HUES64 (cell line): Measurements from ENCODE around the gene CUTA.
"Not testable (repeated sequence)": the region's sequence is repeated elsewhere in the genome, so short reads cannot be mapped to it uniquely, and the experiment has no call there.

Experiments used
- H3K27ac ChIP-seq: 2 replicates; pipeline ENCODE4 v1.7.0; 2013; ENCODE audit warnings: low read depth, low read length, inconsistent platforms
- H3K27me3 ChIP-seq: 2 replicates; pipeline ENCODE4 v1.6.1; 2013; ENCODE audit warnings: mild to moderate bottlenecking, low read length; ENCODE audit not compliant: insufficient read depth
- H3K36me3 ChIP-seq: 2 replicates; pipeline ENCODE4 v1.6.1; 2013; ENCODE audit warnings: mild to moderate bottlenecking, low read length; ENCODE audit not compliant: insufficient read depth
- H3K4me1 ChIP-seq: 2 replicates; pipeline ENCODE4 v1.6.1; 2013; ENCODE audit warnings: mild to moderate bottlenecking, low read length, moderate library complexity; ENCODE audit not compliant: insufficient read depth
- H3K4me3 ChIP-seq: 2 replicates; pipeline ENCODE4 v1.5.1; 2013; ENCODE audit warnings: mild to moderate bottlenecking, low read length, moderate library complexity
- H3K9ac ChIP-seq: 2 replicates; pipeline ENCODE4 v1.6.1; 2013; ENCODE audit warnings: mild to moderate bottlenecking, low read depth, low read length
- H3K9me3 ChIP-seq: 2 replicates; pipeline ENCODE4 v1.6.1; 2013; ENCODE audit warnings: low read depth, low read length; ENCODE audit not compliant: insufficient read depth
- WGBS: fragments of 150-250, 120-280 bp; methylation state at CpG from one replicate; pipeline ENCODE4 v1.1.7; 2013; ENCODE audit warnings: missing lambda C conversion rate; 5-methylcytosine and 5-hydroxymethylcytosine counted together

The CUTA gene

DNA sequence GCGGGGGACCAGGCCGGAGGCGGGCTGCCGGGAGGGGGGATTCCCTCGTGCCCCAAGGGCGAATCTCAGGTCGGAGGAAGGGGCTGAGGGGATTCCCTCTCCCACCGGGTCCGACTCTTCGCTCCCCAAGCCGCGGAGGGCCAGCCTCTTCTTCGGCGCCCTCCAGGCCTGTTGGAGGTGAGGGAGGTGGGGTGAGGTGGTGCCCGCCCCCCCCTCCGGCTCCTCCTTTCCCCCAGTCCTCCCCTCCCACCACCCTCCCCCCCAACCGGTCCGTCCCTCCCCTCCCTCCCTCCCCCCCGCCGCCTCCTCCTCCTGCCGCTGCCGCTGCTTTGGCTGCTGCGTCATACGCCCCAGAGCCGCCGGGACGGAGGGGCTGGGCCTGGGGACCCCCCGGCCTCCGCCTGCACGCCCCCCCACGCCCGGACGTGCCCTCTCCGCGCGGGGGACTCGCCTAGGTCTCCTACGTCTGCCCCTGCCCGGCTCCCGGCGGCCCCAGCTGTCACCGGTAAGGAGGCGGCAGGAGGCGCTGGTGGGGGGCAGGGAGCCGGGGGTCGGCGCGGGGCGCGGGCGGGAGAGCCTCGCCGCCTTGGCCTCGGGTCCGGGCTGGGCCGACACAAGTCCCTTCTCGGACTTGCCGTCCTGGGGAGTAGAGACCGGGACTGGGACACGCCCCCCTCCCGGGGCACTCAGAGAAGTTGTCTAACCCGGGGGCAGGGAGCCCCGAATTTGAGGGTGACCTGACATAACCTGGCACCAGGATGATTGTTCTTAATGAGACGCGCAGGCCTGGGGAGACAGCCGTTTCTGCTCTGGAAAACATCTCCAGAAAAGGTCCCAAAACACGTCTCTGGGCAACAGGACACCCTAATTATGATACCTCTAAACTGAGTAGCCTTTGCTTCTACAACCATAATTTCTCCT lies 6.9 kb downstream of the CUTA start, which contains the start of gene PHF1:
TSS of gene PHF1 (plus strand) at position 304 of the 921 bp plus-strand sequence. CDS start 1,250 bp downstream, outside the sequence.
- Histone ChIP-seq H3K36me3 (peaks cover 63% of the 10 kb centered on the region), H3K9me3 (no peaks in the 10 kb centered on the region), H3K27ac (peak within 1 kb of the TSS; percentile 97), H3K4me1 (peaks cover 14% of the 10 kb centered on the region; the same call in 1 of the 2 replicates), H3K9ac (peak within 1 kb of the TSS; percentile 65), H3K27me3 (no peaks in the 10 kb centered on the region), H3K4me3 (peak within 1 kb of the TSS; percentile 67)
- under 1% methylated on average over 53 of the region's 67 CpGs for WGBS

DNA sequence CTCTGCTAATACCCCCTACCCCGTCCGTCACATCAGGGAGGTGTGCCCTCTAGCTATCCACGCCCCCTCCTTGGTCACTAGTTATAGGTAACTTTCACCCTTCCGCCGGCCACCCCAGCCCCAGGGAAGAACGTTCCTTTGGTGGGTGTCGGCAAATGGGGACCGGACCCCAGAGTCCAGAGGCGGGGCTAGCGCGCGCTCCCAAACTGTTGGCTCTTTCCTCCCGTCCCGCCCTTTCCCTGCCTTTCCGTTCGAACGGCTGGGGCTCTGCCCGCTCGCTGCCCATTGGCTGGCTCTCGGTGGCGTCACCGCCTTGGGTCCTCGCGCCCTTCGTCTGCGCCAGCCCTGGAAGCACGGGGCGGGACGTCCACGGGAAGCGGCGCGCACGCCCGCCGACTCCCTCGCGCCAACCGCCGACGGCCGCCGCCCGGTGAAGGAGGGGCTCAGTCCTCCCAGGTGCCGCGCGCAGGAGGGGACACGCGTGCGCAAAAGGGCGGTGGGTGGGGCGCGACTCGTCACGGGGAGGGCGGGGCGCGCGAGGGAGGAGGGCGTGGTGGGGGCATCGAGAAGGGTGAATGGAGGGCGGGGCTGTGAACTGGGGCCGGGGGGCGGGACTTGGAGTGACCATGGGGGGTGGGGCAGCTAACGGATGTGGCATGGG lies 7.7 kb downstream of the CUTA start:
- Histone ChIP-seq H3K4me1 (peaks cover 11% of the 10 kb centered on the region; the same call in 1 of the 2 replicates), H3K36me3 (peaks cover 63% of the 10 kb centered on the region), H3K4me3 (peak overlapping the region; percentile 67), H3K9ac (peak overlapping the region; percentile 65), H3K27ac (peak overlapping the region; percentile 97), H3K9me3 (no peaks in the 10 kb centered on the region), H3K27me3 (no peaks in the 10 kb centered on the region)
- 1% methylated on average over 65 of the region's 65 CpGs for WGBS

DNA sequence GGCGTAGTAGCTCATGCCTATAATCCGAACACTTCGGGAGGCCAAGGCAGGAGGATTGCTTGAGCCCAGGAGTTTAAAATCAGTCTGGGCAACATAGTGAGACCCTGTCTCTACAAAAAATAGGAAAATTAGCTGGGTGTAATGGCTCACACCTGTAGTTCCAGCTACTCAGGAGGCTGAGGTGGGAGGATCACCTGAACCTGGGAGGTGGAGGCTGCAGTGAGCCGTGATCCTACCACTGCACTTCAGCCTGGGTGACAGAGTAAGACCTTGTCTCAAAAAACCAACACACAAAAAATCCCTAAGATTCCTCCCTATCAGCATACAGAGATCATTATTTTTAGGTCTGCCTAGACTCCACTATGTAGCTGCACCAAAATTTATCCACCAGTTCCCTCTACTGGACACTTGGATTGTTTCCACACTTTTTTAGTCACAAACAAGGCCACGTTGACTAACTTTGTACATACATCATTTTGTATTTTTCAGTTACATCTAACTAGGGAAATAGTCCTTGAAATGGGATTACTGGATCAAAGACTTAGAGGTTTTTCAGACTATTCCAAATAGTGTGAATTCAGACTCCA lies 10.7 kb downstream of the CUTA start:
- 92% methylated on average over 5 of the region's 5 CpGs for WGBS

DNA sequence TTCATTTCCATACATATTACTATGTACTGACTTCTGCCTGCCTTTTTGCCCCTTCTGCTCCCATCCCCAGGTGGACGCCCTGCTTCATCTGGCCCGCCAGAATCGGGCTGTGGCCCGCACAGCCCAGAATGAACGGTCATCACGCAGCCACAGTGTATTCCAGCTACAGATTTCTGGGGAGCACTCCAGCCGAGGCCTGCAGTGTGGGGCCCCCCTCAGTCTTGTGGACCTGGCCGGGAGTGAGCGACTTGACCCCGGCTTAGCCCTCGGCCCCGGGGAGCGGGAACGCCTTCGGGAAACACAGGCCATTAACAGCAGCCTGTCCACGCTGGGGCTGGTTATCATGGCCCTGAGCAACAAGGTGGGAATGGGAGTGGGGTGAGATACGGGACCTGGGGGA lies 11.8 kb downstream of the CUTA start:
- Histone ChIP-seq H3K9me3 (no peaks in the 10 kb centered on the region), H3K9ac (no peak overlapping the region), H3K27me3 (no peaks in the 10 kb centered on the region), H3K27ac (no peak overlapping the region), H3K4me1 (peaks cover 7% of the 10 kb centered on the region; the same call in 1 of the 2 replicates), H3K4me3 (no peak overlapping the region), H3K36me3 (peaks cover 72% of the 10 kb centered on the region)
- 95% methylated on average over 16 of the region's 17 CpGs for WGBS

More for the DNA sequence above, 10.7 kb downstream of the CUTA start:
- Histone ChIP-seq H3K36me3 (peaks cover 64% of the 10 kb centered on the region), H3K4me1 (peaks cover 11% of the 10 kb centered on the region; the same call in 1 of the 2 replicates), H3K27me3 (no peaks in the 10 kb centered on the region), H3K27ac (no peak overlapping the region), H3K9ac (no peak overlapping the region), H3K9me3 (no peaks in the 10 kb centered on the region), H3K4me3 (no peak overlapping the region)

DNA sequence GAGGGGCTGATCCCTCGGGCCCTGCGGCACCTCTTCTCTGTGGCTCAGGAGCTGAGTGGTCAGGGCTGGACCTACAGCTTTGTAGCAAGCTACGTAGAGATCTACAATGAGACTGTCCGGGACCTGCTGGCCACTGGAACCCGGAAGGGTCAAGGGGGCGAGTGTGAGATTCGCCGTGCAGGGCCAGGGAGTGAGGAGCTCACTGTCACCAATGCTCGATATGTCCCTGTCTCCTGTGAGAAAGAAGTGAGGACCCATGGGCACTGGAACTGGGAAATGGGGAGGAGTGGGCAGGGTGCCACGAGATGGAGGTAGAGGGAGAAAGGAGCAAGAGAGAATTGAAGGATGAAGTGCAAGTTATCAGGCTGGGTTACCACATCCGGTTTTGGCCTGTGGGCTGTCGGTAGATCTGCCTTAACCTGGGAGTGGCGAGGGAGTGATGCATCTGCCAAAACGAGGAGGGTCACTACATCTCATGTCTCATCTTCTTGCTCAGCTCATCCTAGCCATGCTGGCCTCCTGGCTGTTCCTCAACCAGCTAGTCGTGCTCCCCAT lies 12.4 kb downstream of the CUTA start:
- Histone ChIP-seq H3K9me3 (no peaks in the 10 kb centered on the region), H3K27me3 (no peaks in the 10 kb centered on the region), H3K4me3 (no peak overlapping the region), H3K27ac (no peak overlapping the region), H3K4me1 (peaks cover 7% of the 10 kb centered on the region; the same call in 1 of the 2 replicates), H3K36me3 (peaks cover 75% of the 10 kb centered on the region), H3K9ac (no peak overlapping the region)
- WGBS = 93% methylated on average over 15 of the region's 15 CpGs

DNA sequence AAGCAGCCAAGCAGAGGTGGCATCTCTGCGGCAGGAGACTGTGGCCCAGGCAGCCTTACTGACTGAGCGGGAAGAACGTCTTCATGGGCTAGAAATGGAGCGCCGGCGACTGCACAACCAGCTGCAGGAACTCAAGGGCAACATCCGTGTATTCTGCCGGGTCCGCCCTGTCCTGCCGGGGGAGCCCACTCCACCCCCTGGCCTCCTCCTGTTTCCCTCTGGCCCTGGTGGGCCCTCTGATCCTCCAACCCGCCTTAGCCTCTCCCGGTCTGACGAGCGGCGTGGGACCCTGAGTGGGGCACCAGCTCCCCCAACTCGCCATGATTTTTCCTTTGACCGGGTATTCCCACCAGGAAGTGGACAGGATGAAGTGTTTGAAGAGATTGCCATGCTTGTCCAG lies 13.0 kb downstream of the CUTA start:
- WGBS = 95% methylated on average over 17 of the region's 17 CpGs
- H3K27me3 ChIP-seq = no peaks in the 10 kb centered on the region
- H3K4me3 ChIP-seq = no peak overlapping the region
- peaks cover 7% of the 10 kb centered on the region; the same call in 1 of the 2 replicates for H3K4me1 ChIP-seq
- no peak overlapping the region for H3K9ac ChIP-seq
- H3K9me3 ChIP-seq = no peaks in the 10 kb centered on the region
- H3K27ac ChIP-seq = no peak overlapping the region
- H3K36me3 ChIP-seq = peaks cover 81% of the 10 kb centered on the region

DNA sequence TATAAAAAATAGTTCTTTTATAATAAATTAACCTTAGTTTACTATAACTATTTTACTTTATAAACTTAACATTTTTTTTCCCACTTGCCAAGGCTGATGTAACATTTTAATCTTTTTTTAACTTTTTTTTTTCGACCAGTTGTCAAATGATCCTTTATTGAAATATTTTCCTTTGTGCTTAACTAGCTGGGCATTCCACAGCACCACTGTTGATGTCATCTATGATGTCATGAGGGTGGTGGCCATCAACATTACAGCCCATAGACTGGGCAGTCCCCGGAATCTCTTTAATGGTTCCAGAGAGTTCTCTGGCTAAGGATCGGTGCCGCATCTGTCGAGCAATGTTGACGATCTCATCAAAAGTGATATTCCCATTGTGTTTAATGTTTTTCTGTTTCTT lies 18.0 kb downstream of the CUTA start:
- not testable (repeated sequence) for H3K9ac ChIP-seq, H3K27me3 ChIP-seq, H3K4me1 ChIP-seq, H3K9me3 ChIP-seq, H3K27ac ChIP-seq, H3K4me3 ChIP-seq
- H3K36me3 ChIP-seq = peaks cover 74% of the 10 kb centered on the region
- WGBS = 86% methylated on average over 6 of the region's 6 CpGs

DNA sequence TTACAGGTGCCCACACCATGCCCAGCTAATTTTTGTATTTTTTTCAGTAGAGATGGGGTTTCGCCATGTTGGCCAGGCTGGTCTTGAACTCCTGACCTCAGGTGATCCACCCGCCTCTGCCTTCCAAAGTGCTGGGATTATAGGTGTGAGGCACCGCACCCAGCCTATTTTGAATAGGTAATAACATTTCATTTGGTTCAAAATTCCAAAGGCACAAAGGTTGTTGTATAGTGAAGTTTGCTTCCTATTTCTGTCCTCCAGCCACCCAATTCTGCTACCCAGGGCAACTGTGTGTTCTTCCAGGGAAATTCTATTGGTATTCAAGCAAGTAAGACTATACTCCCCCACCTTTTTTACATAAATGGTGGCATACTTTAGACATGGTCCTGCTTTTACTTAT lies 19.3 kb downstream of the CUTA start:
- H3K36me3 ChIP-seq = peaks cover 62% of the 10 kb centered on the region
- H3K27me3 ChIP-seq, H3K9me3 ChIP-seq, H3K4me3 ChIP-seq, H3K9ac ChIP-seq, H3K27ac ChIP-seq, H3K4me1 ChIP-seq: not testable (repeated sequence)
- 91% methylated on average over 2 of the region's 3 CpGs for WGBS

DNA sequence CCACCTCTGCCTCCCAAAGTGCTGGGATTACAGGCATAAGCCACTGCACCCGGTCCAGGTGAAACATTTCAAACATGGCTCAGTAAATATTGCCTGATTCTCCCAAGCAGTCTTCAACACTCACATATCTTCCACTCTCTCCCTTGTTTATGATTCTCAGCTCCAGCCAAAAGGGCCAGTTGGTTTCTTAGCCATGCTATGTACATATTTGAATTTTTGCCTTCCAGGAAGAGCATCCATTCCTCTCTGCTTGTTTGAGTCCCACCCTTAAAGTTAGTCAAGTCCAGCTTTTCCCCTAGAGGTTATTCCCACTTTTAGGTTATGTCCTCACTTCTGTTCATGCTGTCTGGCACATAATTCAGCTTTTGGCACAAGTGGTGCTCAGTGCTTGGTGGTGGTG lies 20.4 kb downstream of the CUTA start:
- no peaks in the 10 kb centered on the region for H3K9me3 ChIP-seq
- H3K36me3 ChIP-seq = peaks cover 51% of the 10 kb centered on the region
- no peak overlapping the region for H3K4me3 ChIP-seq
- H3K27ac ChIP-seq = no peak overlapping the region
- WGBS = 96% methylated on average over 1 of the region's 1 CpG
- H3K4me1 ChIP-seq = peaks cover 6% of the 10 kb centered on the region; the same call in 1 of the 2 replicates
- H3K9ac ChIP-seq = no peak overlapping the region
- H3K27me3 ChIP-seq = no peaks in the 10 kb centered on the region

DNA sequence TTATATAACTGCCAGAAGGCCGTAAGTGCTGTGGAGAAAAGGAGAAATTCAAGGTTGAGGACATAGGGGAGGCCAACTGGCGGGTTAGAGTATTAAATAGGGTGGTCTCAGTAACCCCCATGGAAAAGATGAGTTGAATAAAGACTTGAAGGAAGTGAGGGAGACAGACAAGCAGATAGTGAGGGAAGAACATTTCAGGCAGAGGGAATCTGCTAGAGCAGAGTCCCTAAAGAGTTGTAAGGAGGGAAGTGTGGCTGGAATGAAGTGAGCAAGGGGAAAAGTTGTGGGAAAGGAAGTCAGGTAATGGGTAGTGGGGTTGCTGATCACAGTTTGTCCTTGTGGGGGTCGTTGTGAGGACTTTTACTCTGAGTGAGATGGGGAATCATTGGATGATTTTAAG lies 24.9 kb downstream of the CUTA start:
- peaks cover 13% of the 10 kb centered on the region for H3K4me1 ChIP-seq
- H3K4me3 ChIP-seq = peak overlapping the region; percentile 93
- peaks cover 12% of the 10 kb centered on the region for H3K36me3 ChIP-seq
- no peaks in the 10 kb centered on the region for H3K9me3 ChIP-seq
- no peak overlapping the region for H3K27ac ChIP-seq
- no peaks in the 10 kb centered on the region for H3K27me3 ChIP-seq
- peak overlapping the region; percentile 84; the same call in 1 of the 2 replicates for H3K9ac ChIP-seq
- 69% methylated on average over 3 of the region's 3 CpGs for WGBS

DNA sequence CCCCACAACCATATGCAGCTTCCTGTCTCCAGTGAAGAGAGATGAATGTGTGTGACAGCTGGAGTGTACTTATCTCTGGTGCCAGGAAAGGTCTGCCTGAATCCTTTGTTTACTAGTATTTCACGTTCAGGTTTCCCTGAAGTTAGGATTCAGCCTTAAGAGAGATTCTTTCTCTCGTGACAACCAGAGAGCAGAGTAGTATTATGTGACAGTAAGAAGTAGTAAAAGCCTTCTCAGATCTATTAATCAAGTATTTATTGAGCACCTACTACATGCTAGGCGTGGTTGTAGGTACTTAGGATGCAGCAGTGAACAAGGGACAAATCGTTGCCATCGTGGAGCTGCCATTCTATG lies 25.3 kb downstream of the CUTA start:
- Histone ChIP-seq H3K4me1 (peaks cover 13% of the 10 kb centered on the region), H3K36me3 (peaks cover 8% of the 10 kb centered on the region), H3K27ac (no peak overlapping the region), H3K27me3 (no peaks in the 10 kb centered on the region), H3K9ac (peak overlapping the region; percentile 84), H3K9me3 (no peaks in the 10 kb centered on the region), H3K4me3 (peak overlapping the region; percentile 93)
- 51% methylated on average over 5 of the region's 5 CpGs for WGBS
